Measurements from ENCODE around the gene ARNT2.

ARNT2 gene

DNA sequence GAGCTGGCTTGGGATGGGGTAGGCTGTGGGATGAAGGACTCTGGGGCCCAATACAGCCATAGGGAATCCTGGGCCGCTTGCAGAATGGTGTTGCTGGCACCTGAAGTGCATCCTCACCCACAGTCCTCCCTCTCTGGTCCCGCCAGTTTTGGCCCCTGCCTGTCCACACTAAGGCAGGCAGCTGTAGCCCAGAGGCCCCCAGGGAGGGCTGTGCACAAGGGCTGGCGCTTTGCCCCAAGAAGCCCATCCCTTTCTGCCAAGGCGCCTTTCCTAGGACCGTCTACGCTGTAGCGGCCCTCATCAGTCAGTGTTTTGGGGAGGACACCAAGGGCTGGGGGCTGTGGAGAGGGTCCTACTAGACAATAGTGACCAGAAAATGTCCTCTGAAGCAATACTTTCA, 174.7 kb downstream of the ARNT2 start:
- in situ Hi-C loops (cut with MboI; ENCODE audit: low sequenced_read_pairs, unreplicated experiment): no loop called here
- TF ChIP-seq, protein P1, sequence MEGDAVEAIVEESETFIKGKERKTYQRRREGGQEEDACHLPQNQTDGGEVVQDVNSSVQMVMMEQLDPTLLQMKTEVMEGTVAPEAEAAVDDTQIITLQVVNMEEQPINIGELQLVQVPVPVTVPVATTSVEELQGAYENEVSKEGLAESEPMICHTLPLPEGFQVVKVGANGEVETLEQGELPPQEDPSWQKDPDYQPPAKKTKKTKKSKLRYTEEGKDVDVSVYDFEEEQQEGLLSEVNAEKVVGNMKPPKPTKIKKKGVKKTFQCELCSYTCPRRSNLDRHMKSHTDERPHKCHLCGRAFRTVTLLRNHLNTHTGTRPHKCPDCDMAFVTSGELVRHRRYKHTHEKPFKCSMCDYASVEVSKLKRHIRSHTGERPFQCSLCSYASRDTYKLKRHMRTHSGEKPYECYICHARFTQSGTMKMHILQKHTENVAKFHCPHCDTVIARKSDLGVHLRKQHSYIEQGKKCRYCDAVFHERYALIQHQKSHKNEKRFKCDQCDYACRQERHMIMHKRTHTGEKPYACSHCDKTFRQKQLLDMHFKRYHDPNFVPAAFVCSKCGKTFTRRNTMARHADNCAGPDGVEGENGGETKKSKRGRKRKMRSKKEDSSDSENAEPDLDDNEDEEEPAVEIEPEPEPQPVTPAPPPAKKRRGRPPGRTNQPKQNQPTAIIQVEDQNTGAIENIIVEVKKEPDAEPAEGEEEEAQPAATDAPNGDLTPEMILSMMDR (IDR thresholded peaks at IDR 0.05; ENCODE audit: borderline replicate concordance, control extremely low read depth, extremely low read depth, insufficient read depth, missing control alignments): no peak
- no peak for DNase-seq (ENCODE audit: low spot score)

DNA sequence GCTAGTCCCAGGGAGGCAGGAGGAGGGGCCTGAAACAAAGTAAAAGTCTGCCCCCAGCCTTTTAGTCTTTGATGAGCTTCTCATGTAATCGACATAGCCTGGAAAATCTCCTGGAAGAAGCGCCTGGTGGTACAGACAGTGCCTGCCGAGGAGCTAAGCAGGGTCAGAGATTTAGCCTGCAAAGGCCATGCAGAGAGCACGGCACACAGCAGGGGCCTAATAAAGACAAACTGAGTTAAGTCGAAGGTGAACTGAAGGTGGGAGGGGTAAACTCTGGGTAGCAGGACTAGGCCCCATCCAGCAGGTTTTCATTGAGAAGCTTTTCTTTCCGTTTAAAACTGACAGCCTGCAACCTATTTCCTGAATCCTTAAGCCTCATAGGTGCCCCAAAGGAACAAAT, 175.4 kb downstream of the ARNT2 start:
- no peak for DNase-seq (ENCODE audit: low spot score)
- in situ Hi-C loops (cut with MboI; ENCODE audit: low sequenced_read_pairs, unreplicated experiment): no loop called here
- TF ChIP-seq, protein P1 (IDR thresholded peaks at IDR 0.05; ENCODE audit: borderline replicate concordance, control extremely low read depth, extremely low read depth, insufficient read depth, missing control alignments): no peak

DNA sequence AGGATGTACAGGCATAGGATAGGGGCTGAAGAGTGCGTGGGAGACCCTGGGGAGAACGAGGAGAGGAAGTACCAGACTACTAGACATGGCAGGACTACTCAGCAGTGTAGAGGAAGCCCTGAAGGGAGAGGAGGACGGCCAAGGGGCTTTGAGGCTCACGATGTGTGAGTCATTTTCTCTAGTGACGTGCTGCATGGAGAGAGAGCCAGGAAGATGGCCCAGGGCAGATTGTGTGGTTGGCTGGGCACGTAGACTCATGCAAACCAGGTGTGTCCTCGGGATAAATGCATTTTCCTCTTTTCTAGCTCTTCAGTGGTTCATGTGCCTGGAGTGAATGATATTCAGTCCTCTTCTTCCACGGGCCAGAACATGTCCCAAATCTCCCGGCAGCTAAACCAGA, 175.9 kb downstream of the ARNT2 start:
- TF ChIP-seq, protein P1 (IDR thresholded peaks at IDR 0.05; ENCODE audit: borderline replicate concordance, control extremely low read depth, extremely low read depth, insufficient read depth, missing control alignments): no peak
- no peak for DNase-seq (ENCODE audit: low spot score)
- in situ Hi-C loops (cut with MboI; ENCODE audit: low sequenced_read_pairs, unreplicated experiment): no loop called here

DNA sequence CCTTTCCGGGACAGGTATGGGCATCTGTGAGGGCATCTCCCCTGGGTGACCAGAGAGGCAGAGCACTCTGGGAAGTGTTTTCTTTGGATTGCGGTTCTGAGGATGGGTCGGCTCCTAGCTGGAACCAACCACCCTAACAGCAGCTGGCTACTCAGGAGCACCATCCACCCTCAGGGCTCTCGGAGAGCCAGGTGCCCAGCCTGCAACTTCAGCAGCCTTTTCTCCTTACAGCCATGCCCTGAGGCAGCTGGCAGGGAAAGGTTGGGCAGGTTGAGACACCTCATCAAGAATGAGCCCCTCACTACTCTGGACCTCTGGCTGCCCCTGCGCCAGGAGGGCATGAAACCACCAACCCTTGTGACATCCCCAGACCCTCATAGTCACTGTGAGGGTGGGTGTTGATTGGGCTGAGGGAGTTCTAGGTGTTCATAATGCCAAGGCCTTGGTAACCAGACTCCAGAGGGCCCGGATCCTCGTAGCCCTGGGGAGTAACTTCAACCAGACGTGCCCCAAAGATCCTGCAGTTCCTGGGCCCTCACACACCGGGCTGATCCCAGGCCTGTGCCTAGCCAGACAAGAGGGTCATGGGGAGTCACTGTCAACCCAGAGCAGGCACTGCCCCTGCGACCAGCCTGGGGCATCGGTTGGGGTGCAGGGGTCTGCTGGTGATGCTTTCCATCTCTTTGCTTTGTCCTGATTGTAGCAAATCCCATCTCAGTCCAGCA, 176.5 kb downstream of the ARNT2 start:
- no peak for DNase-seq (ENCODE audit: low spot score)
- in situ Hi-C loops (cut with MboI; ENCODE audit: low sequenced_read_pairs, unreplicated experiment): no loop called here

DNA sequence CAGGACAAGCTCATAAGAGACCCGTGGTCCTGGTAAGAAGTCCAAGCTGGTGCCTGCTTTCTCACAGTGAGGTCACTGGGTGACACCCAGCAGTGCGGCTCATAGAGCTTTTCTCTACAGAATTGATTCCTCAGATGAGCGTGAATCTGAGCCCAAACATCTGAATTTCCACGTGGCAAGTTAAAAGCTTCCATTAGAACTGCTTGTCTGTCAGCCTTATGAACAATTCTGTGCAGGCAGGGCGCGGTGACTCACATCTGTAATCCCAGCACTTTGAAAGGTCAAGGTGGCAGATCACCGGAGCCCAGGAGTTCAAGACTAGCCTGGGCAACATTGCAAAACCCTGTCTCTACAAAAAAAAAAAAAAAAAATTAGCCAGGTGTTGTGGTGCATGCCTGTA, 177.8 kb downstream of the ARNT2 start:
- no peak for DNase-seq (ENCODE audit: low spot score)
- TF ChIP-seq, protein P1 (IDR thresholded peaks at IDR 0.05; ENCODE audit: borderline replicate concordance, control extremely low read depth, extremely low read depth, insufficient read depth, missing control alignments): no peak
- in situ Hi-C loops (cut with MboI; ENCODE audit: low sequenced_read_pairs, unreplicated experiment): no loop called here

More for the DNA sequence above, 176.5 kb downstream of the ARNT2 start:
- TF ChIP-seq, protein P1 (IDR thresholded peaks at IDR 0.05; ENCODE audit: borderline replicate concordance, control extremely low read depth, extremely low read depth, insufficient read depth, missing control alignments): no peak

DNA sequence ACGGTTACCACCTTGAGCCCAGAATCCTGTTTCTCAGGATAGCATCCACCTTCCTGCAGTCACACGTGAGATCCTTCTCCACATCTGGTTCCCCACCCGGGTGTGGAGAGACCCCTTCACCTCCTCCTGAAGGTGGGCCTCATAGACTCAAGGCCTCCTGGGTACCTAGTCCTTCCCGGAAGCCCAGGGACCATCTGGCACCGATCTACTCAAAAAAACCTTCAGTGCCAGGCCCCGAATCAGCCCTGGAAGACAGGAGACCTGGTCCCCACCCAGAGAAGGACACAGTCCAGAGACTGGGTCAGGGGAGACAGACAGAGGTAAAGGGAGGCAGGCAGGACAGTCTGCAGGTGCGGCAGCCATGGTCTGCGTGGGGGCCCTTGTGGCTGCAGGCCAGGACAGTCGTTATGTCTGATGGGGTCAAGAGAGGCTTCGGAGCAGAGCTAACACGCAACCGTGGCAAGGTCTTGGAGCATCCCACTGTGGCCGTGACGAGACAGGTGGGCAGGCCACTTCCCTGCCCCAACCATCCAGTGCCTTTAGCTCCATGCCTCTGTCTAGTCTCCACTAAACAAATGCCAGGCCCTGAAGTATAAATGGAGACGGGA, 178.7 kb downstream of the ARNT2 start:
- TF ChIP-seq, protein P1 (IDR thresholded peaks at IDR 0.05; ENCODE audit: borderline replicate concordance, control extremely low read depth, extremely low read depth, insufficient read depth, missing control alignments): no peak
- DNase-seq (ENCODE audit: low spot score): no peak
- in situ Hi-C loops (cut with MboI; ENCODE audit: low sequenced_read_pairs, unreplicated experiment): no loop called here

Data from GM13976 (cell line).